HG03060 (cell line): Measurements from ENCODE around the gene GSDME.

Experiments
- ATAC-seq: cut with Tn5 transposase; IDR thresholded peaks from one replicate; pipeline ENCODE4 v1.9.1; 2021; ENCODE audit warnings: low read depth, moderate number of reproducible peaks; ENCODE audit not compliant: unreplicated experiment

Gene GSDME

DNA sequence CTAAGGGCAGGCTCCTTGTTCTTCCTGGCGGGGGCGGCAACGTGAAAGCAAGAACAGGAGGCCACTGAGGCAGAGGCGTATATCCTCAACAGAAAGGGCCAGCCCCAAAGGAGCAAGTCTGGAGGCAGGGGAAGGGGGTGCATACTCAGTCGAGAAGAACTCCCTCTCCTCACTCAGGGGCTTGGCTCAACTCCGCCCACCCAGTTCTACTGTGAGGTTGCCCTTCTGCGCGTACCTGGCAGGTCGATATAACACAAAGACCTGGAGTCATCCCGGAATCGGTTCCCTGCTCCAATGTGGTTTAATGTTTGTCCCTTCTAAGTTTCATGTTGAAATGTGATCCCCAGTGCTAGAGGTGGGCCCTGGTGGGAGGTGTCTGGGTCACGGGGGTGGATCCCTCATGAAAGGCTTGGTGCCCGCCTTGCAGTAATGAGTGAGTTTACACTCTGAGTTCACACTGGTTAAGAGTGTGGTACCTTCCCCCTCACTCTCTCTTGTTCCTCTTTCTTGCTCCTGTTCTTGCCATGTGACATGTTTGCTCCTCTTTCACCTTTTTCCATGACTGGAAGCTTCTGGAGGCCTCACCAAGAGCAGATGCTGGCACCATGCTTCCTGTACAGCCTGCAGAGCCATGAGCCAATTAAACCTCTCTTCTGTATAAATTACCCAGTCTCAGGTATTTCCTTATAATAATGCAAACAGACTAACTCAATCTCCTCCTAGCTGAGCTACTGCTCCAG lies 32.6 kb downstream of the GSDME start:
- ATAC-seq = no peak

- ATAC-seq = no peak
These were observed 34.1 kb downstream of the GSDME start for GRCh38 chr7:24723178-24723530.

DNA sequence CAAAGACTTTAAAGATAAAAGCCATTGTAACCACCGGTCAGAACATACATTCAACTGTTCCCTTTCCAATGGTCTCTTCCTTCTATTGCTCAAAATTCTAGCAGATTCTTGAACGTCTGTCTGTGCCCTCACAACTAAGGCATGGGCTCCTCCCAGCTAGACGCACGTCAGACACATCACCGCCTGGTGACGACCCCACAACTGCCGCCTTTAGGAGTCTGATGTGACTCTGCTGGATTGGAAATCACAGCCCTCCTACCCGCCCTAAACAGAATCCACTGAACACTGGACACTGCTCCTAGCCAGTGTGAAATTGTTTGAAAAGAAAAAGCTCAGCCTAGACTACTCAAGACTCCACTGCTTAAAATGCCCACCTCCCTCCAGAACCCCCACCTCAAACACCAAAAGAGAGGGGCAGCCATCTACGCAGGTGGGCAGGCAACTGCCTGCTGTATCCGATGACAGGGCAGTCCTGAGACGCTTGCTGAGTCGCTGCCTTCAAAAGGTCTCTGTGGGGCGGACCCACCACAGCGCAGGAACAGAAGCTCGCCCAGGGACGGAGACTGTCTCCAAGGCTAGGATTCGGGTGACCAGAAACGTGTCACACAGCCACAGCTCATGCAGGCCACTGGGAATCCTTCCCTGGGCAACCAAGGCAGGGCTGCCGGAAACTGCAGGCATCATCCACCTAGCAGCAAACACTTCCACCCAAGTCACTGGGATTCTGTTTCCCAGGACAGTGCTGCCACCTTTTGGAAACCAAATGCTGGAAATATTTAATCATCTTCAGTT lies 34.7 kb downstream of the GSDME start:
- no peak for ATAC-seq

GRCh38 chr7:24721481-24722001 lies 35.7 kb downstream of the GSDME start:
- no peak for ATAC-seq

GRCh38 chr7:24720283-24720682 lies 37.0 kb downstream of the GSDME start:
- ATAC-seq = no peak

DNA sequence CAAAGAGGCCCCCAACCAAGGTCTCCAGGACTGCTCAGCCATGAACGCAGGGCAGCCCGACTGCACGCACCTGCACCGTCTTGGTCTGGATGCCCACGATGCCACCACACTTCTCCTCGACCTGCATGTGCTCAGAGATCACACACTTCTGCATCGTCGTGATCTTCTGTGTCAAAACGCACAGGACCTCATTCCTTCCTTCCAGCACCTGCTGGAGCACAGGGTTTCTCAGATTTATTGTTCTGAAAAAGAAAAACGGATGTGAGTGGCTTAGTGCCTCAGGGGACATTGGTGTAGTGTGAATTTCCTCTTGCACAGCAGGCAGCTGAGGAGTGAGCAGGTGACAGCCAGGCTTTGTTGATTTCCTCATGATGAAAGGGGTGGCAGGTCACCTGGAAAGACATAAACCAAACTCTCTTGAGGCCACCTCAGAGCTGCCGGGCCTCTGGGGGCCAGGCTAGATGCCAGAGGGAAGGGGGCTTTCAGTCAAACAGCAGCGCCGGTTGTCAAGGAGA lies 38.2 kb downstream of the GSDME start:
- peak; percentile 58 for ATAC-seq

- ATAC-seq = no peak
These were observed 38.8 kb downstream of the GSDME start for GRCh38 chr7:24718431-24718831.

DNA sequence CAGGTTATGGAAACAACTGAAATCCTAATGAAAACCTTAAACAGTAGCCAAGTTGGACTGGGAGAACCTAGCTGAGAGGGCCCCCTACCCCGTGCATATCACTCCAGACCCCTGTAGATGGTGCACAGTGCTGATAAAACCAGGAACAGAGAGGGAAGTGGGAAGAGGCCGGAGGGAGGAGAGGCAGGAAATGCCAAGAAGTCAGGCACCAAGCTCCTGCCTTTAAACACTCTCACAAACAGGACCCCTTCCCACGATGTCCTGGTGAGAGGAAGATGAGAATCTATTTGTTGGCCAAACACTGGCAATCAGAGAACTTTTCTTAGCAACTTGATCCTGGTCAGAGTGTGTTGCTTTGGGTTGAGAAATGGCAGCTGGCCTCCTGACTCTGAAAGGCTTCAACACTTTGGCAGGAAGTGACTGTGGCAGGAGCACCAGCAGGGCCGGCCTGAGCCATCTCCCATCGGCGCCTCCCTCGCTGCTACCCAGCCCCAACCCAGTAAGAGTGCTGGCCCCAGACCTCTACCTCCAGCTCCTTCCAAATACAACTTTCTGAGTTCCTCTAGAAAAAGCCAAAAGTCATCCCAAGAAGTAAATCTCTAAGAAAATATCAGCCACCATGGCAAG lies 39.5 kb downstream of the GSDME start:
- no peak for ATAC-seq

DNA sequence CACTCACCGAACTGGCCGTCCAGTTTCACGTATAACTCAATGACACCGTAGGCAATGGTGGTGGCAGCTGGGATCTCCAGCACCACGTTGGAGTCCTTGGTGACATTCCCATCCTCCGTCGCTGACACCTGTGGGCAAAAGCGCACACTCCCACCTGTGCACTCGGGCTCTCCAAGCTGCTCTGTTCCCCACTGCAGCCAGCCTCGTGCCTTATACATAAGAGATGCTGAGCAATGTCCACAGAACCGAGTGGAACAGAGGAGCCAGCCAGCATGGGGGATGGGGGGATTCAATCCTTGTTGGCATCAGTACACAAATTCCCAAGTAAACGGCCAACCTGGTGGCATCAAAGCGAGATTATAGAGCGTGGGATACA lies 40.0 kb downstream of the GSDME start:
- ATAC-seq = no peak

DNA sequence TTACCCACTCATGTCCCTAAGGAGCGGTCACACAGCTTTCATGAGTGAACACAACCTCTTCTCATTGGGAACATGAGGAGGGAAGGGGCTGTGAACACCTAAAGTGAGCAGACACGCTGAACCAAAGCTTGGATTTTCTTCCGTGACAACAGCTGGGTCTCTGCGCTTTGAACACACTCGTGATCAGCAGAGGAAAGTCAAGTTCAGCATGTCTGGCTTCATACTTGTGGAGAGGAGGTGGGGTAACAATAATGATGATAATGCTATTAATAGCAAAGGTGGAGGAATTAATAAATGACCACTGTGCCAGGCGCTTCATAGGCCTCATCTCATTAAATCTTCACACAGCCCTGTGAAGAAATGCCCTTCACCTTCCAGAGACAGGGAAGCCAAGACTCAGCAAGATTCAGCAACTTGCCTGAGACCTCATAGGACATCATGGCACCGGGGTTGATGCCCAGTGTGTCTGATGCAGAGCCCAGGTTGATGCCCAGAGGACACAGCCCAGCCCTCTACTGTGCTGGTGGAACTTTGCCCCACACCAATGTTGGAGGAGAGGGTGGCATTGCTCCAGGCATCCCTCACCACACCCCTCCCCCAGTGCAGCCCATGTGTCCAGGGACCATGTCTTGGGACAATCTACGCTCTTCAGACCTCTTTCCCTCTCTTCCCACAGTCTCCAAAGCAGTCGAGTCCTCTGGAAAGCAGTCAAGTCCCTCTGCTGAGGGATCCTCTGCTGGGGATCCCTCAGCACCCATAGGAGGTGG lies 40.6 kb downstream of the GSDME start:
- ATAC-seq = no peak

- peak; percentile 25 for ATAC-seq
These were observed 41.4 kb downstream of the GSDME start for GRCh38 chr7:24715661-24716479.

- no peak for ATAC-seq
These were observed 42.1 kb downstream of the GSDME start for GRCh38 chr7:24715171-24715570.

- no peak for ATAC-seq
These were observed 42.6 kb downstream of the GSDME start for GRCh38 chr7:24714676-24715010.

- ATAC-seq = no peak
These were observed 43.2 kb downstream of the GSDME start for GRCh38 chr7:24713850-24714675.

- no peak for ATAC-seq
These were observed 44.0 kb downstream of the GSDME start for GRCh38 chr7:24713039-24713793.

GRCh38 chr7:24709585-24710360 lies 47.5 kb downstream of the GSDME start:
- ATAC-seq = no peak

DNA sequence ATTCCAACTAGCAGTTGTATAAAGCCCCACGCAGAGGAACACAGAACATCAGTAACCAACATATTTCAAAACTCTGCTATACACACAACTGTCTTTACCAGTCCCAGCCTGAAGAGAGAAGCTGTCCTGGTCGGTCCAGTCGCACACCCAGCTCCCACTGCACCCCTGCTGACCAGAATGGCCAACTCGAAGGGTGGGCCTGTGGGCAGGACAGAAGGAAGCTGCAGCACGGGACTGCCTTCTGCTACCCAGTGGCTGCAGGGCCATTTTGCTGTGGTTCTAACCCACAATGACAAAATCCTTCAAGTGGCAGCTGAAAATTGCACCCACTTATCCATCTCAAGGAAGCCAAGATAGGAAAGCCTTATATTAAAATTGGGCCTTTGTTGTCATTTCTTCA lies 48.2 kb downstream of the GSDME start:
- ATAC-seq = no peak
